Skeletal muscle cell (primary cell): ENCODE results near the gene SLC29A1.

Experiments used
- DNase-seq: peaks from one replicate; pipeline ENCODE4 v3.0.0-alpha.2; 2010; ENCODE audit warnings: low read depth
- H3K4me3 ChIP-seq: 2 replicates; pipeline ENCODE4 v1.5.1; 2011; ENCODE audit warnings: low read depth, mild to moderate bottlenecking, control low read depth, low read length, moderate library complexity

Gene SLC29A1

DNA sequence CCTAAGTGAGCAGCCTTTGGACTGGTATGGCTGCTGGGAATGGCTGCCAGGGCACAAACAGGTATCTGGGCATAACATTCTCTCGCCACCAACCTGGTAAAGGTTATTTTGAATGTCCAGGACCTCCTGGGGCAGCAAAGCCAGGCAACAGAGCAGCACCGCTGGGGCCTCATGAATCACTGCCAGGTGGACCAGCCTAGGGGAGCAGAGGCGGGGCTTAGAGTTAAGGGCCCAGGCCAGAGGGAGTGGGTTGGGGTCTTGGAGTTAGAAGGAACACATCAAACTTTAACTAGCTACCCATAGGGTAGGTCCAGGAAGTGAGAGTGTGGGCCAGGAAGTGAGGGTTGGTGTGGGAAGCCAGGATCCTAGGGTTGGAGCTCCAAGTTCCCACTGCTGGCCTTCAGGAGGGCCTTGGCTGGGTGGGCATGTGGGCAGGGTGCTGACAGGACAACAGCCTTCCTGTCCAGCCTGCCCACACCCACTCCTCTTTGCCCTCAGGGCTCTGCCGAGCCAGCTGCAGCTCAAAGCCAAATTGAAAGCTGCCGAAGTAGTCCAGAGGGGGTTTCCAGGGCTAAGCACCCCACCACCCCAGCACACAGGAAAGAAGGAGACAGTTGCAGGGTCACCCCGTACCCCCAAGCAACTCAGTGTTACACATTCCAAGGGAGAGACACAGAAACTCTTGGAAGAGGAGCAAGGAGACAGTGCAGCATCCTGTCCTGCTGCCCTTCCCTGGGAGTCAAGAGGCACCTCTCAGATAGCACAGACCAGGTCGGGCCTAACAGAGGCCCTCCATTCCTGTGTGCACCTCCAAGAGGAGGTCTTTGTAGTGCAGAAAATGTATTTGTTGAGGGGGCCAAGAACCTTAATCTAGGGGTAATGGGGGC is 39.3 kb downstream of the SLC29A1 start:
- peak overlapping the region; percentile 84 for H3K4me3 ChIP-seq
- DNase-seq: no peak

DNA sequence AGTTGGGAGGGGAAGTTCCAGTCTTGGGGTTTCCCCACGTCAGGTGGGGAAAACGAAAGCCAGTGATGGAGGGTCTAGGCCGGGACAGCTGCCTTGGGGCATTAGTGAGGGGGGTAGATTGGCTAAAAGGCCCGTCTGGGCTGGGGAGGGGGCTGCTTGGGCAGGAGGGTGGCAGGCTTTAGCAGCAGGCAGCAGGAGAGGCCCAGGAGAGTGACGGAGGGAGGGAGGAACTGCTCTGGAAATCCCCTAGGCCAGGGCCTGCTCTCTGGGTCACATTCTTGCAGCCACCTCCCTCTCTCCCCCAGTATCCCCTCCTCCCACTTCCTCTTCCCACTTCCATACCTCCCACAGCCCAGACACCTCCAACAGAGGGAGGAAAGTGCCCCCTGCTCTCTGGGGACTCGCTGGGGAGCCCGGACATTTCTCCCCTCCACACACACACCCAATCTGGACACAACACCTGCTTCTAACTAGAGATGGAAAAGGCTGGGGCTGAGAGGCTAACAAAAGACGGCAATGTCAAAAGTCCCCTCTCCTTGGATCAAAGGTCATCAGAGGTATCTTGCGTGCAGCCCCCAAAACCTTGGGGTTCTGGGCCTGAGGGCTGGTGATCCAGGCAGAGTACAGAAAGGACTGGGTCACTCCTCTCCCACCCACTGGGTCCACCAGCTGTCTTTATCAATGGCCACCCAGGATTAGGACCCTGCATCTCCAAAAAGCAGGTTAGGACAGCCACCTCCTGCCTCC is 40.1 kb downstream of the SLC29A1 start:
- H3K4me3 ChIP-seq: peak overlapping the region; percentile 84
- DNase-seq: no peak

DNA sequence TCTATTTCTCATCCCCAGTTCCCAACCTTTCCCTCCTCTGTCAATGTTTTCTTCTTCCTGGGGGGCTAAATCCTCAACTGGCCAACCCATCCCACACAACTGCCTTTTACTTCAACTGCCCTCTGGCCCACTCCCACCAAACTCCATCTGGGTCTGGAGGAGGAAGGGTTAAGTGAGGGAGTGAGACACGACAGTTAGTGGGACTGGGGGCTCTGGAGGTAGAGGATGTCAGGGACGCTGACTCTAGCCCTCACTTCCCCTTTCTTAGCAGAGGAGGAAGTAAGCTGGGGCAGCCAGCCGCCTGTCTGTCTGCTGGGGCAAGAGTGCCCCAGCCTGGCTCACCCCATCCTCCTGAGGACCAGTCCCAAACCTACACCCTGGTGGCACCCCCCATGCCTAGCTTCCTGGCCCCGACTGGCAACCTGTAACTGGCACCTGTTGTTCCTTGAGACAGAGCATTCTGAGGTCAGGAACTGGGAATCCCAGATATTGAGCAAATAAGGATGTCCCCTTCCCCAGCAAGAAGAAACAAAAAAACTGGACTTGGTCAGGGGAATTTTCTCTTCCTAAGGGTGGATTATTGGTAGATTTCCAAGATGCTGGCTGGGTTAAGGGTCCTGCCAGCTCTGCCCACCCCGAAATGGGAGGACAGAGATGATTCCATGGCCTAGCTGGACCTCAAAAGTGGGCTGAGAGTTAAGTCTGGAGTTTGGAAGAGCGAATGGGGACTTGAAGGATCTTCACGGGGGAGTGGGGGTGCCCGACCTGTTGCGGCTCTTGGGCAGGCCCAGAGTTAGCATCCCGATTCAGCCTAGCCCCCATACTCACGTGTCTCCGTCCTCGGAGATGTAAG is 41.0 kb downstream of the SLC29A1 start:
- DNase-seq: no peak
- H3K4me3 ChIP-seq: peak overlapping the region; percentile 84

DNA sequence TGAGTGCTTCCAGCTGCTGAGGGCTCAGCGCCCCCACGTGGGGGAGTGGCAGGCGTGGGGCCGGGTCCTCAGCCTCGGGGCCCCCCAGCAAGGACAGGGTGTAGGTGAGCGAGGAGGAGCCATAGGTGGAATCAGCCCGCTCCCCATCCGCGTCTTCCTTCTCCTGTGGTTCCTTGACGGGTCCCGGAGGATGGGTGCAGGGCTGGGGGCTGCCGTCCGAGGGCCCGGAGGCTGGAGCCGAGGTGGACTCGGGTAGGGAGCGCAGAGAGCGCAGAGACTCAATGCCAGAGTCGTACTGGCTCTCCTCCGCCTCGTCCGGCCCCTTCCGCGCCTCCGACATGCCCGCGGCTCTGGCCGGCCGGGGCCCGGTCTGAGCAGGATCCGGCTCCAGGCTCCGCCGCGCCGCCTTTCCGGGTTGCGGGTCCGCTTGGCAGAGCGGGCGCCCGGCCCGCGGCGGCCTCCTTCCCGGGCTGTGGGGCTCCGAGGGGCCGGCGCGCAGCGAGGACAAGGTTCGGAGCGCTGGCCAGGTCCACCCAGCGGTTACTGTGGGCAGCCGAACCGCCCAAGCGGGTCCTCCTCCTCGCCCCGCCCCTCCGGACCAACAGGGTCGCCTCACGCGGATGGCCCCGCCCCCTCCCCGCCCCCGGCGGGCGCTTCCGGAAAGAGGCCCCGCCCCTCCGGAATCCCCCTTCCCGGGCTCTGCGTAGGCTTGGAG is 41.8 kb downstream of the SLC29A1 start, which contains the start of gene NFKBIE:
NFKBIE (minus strand) TSS at position 545 of the 715 bp plus-strand sequence; CDS start at position 340, 205 bp downstream.
- peak within 1 kb of the TSS; percentile 84 for H3K4me3 ChIP-seq
- DNase-seq: peak; percentile 66

DNA sequence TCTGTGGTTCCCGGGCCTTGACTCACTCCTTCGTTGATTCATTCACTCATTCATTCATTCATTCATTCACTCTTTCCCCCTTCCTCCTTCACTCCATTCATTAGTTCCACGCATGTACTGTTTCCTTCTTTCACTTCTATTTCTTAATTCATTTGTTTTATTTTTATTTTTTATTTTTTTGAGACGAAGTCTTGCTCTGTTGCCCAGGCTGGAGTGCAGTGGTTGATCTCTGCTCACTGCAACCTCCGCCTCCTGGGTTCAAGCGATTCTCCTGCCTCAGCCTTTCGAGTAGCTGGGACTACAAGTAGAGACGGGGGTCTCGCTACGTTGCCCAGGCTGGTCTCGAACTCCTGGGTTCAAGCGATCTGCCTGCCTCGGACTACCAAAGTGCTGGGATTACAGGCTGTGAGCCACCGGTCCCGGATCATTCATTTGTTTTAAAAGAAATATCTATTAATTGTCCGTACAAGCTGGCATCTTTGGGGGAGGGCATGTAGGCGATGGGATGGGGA is 42.4 kb downstream of the SLC29A1 start:
- DNase-seq: no peak
- peak overlapping the region; percentile 84 for H3K4me3 ChIP-seq

DNA sequence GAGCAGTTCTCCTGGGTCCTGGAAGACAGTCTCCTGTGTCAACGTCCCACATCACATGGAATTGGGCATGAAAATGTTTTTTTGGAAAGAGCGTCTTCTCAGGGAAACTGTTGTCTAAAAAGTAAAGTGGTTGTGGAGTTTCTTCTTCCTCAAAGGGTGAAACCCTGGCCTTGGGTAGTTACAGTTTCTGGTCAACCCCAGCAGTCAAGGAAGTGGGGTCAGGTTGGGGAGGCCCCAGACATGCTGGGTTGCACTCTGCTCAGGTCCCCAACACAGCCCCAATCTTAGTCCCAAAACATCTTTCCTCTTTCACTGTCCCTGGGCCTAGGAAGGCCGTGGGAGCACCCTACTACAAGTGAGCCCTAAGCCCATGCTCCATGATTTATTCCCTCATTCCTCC is 43.0 kb downstream of the SLC29A1 start:
- no peak for DNase-seq

DNA sequence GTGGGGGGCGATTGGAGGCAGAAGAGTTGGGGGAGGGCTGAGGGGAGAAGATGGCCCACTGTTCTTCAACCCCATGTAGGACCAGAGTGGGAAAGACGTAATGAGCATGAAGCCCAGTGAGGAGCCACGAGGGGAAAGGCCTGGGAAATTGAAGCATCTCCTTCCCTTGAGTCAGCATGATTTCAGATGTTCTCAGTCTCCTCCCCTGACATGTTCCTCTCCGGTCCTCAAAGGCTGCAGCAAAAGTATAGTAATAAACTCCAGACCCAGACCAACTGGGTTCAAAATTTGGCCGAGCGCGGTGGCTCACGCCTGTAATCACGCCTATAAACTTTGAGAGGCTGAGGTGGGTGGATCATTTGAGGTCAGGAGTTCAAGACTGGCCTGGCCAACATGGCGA is 43.9 kb downstream of the SLC29A1 start:
- DNase-seq: no peak
- H3K4me3 ChIP-seq: no peak overlapping the region

More for the DNA sequence above, 43.0 kb downstream of the SLC29A1 start:
- no peak overlapping the region for H3K4me3 ChIP-seq

DNA sequence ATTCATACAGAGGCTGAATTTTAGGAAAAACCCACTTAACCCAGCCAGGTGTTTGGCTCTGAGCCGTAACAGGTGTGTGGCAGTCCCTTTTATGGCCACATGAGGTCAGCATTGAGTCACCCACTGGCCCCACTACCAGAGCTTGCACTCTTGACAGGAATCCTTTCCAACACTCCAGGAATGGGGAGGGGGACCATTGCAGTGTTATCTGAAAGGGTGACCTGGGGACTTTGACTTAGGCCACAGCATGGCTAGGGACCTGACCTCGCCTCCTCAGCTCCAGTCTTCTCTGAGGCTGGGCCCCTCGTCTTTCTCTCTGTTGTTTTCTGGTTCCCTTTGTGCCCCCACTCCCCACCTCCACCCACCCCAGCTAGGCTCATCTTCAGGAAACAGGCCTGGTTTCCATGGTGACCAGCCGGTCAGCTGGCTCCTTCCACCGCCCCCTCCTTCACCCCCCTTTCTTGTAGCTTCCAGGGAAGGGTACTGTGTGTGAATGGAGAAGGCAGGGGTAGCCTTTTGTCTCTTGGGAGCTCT is 44.8 kb downstream of the SLC29A1 start:
- no peak for DNase-seq

DNA sequence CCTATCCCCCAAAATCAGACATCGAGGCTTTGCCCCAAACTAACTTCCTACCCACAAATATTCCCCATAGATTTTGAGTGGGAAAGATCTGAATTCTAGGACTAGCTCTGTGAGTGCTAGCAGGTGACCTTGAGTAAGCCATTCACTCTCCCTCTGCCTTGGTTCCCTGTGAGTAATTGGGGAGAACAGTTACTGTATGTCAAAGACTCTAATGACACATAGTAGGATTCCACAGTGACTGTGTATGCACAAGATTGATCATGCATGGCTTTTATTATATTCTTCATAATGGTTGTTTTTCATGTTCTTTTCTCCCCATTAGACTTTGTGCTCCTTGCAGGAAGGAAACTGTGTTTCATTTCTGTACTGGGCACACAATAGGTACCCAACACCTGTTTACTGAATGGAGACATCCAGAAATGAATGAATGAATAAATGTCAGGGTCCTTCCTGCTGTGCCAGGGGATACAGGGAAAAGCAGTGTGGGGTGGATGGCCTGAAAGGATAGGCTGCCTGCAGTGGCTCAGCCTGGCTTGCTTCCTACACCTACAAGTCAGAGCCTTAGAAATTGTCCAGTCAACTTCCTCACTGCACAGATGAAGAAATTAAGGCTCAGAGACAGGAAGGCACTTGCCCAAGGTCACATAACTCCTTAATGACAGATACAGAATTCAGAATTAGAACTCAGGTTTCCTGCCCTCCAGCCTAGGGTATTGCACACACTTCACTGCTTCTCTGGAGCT is 46.0 kb downstream of the SLC29A1 start:
- no peak for DNase-seq
- H3K4me3 ChIP-seq: no peak overlapping the region

More for the DNA sequence above, 44.8 kb downstream of the SLC29A1 start:
- H3K4me3 ChIP-seq: no peak overlapping the region

DNA sequence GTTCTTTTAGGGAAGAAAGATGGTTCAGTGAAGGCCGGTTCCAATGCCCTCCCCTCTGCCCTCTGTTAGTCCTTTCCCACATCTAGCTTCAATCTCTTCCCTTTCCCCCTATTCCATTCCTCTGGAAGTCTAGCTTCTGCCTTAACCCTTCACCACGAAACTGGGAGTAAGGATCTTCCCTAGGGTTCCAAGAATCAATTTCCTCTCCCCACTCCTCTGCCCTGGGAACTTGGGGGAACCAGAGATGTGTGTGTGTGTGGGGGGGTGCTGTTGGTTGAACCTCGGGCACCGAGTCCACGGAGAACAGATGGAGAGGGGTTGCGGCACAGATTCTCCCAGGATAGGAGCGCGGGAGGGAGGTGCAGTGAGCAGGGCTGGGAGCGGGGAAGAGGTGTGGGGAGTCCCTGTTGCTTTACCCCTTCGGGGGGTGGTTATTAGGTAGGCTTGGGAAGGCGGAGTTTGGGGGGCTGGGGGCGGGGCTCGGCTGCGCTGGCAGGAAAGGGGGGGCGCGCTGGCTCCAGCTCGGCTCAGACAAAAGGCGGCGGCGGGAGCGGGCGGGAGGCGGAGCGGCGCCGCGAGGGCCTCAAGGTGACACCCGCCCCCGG is 46.6 kb downstream of the SLC29A1 start, which contains the start of gene TMEM151B:
TMEM151B (plus strand) TSS at position 530 of the 605 bp plus-strand sequence. CDS start 293 bp downstream, outside the sequence.
- DNase-seq: no peak
- peak within 1 kb of the TSS; percentile 33 for H3K4me3 ChIP-seq

DNA sequence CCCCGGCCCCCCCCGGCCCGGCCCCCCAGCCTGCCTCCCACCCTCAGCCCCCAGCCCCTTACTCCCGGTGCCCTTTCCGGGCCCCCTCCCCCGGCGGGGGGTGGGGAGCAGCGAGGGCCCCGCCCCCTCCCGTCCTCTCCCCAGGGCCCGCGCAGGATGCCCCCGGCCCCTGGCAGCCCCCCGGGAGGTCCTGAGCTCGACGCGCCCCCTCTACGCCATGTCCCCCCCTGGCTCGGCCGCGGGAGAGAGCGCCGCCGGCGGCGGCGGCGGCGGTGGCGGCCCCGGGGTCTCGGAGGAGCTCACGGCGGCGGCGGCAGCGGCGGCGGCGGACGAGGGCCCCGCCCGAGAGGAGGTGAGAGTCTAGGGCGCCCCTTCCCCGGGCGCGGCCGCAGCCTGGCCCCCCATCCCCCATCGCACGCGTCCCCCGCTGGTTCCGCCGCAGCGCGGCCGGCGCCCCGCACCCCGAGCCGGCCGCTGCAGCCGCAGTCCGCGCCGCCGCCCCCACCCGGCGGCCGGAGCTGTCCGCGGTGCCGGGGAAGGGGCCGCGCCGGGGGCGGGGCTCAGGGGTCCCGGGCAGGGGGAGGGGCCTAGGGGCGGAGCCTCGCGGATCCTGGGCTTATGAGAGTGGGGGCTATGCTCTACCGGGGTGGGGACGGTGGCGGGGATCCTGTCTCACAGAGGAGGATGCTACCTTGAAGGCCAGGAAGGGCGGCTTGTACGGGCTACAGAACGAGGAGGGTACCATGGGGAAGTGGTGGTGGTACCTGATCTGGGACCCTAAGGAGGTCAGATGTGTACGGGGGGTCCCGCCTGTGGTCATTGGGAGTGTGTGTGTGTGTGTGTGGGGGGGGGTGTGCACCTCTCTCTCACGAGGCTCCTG is 47.4 kb downstream of the SLC29A1 start:
- no peak for DNase-seq
- H3K4me3 ChIP-seq: peak overlapping the region; percentile 33

DNA sequence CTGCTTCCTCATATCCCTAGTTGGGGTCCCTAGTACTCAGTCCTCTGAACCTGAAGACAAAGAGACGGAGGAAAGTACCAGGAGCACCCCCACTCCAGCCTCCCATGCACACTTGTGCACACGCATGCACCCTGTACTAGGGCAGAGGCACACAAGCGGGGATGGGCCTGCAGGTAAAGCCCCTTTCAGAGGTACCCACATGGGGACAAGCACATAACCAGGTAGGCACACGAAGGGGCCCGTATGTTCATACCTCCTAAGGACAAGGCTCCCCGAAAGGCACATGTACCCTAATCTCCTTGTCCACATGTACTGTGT is 48.0 kb downstream of the SLC29A1 start:
- H3K4me3 ChIP-seq: no peak overlapping the region
- no peak for DNase-seq

DNA sequence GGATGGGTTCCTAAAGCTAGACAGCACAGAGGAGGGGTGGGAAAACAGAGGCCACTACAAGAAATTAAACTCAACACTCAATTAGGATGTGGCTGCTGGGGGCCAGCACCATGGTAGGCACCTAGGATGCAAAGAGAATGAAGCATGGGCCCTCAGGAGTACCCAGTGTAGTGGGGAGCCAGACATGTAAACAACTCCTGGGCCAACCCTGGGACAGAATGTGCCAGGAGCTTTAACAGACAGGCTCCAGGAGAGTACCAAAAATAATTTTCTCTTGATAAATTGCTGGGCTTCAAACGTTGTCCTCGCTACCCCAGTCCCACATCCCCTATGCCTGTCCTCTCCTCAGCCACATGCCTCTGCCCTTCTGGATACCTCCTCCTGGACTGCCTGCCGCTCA is 48.5 kb downstream of the SLC29A1 start:
- DNase-seq: no peak

DNA sequence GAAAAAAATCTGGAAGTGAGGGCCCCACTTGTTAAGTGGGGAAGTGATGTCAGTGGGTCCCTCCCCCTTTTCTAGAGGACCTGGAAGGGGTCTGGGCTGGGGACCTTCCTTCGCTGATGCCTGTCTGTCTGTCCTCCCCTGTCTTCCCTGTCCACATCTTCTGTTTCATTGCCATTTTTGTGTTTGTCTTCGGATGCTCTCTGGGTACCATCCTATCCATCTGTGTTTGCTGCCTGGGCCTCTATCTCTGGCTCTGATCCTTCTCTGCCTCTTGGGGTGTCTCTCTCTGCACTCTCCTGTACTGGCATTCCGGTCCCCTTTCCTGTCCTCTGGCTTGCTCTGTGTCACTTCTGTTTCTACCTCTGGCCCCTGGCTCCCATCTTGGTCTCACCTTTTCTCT is 49.1 kb downstream of the SLC29A1 start:
- no peak for DNase-seq
- H3K4me3 ChIP-seq: no peak overlapping the region

More for the DNA sequence above, 48.5 kb downstream of the SLC29A1 start:
- no peak overlapping the region for H3K4me3 ChIP-seq

DNA sequence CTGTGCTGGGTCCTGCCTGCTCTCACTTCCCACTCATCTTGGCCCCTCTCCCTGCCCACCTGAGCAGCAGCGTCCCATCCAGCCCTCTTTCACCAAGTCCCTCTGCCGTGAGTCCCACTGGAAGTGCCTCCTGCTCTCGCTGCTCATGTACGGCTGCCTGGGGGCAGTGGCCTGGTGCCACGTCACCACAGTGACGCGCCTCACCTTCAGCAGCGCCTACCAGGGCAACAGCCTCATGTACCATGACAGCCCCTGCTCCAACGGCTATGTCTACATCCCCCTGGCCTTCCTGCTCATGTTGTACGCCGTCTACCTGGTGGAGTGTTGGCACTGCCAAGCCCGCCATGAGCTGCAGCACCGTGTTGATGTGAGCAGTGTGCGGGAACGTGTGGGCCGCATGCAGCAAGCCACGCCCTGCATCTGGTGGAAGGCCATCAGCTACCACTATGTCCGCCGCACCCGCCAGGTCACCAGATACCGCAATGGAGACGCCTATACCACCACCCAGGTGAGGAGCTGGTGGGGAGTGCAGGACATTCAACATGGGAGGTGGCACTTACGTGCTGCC is 49.7 kb downstream of the SLC29A1 start:
- no peak overlapping the region for H3K4me3 ChIP-seq
- no peak for DNase-seq

DNA sequence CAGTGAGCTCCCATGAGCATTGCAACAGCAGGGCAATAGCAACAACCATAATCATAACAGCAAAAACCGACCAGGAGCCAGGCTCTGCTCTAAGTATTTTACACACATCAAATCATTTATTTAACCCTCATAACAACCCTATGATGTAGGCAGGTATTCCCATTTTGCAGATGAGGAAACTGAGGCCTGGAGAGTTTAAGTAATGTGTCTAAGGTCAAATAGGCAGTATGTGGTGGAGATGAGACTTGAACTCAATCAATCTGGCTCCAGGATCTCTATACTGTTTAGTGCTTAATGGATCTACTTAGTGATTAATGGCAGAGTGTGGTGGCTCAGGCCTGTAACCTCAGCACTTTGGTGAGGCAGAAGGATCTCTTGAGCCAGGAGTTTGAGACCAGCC is 50.2 kb downstream of the SLC29A1 start:
- no peak overlapping the region for H3K4me3 ChIP-seq
- no peak for DNase-seq
